ENCODE measurements around the gene PMPCB.
"Not testable (repeated sequence)": the region's sequence is repeated elsewhere in the genome, so short reads cannot be mapped to it uniquely, and the experiment has no call there.

PMPCB gene, protein sequence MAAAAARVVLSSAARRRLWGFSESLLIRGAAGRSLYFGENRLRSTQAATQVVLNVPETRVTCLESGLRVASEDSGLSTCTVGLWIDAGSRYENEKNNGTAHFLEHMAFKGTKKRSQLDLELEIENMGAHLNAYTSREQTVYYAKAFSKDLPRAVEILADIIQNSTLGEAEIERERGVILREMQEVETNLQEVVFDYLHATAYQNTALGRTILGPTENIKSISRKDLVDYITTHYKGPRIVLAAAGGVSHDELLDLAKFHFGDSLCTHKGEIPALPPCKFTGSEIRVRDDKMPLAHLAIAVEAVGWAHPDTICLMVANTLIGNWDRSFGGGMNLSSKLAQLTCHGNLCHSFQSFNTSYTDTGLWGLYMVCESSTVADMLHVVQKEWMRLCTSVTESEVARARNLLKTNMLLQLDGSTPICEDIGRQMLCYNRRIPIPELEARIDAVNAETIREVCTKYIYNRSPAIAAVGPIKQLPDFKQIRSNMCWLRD
- total RNA-seq, result 117 to 142 reads per million in 2 experiments

GRCh38 chr7:103296901-103297836 is at the start of gene PMPCB:
PMPCB (plus strand) TSS chr7:103297435; CDS start chr7:103297460, 25 bp downstream.
- DNase-seq (ENCODE audit: low read depth), result peak; percentile 94

DNA sequence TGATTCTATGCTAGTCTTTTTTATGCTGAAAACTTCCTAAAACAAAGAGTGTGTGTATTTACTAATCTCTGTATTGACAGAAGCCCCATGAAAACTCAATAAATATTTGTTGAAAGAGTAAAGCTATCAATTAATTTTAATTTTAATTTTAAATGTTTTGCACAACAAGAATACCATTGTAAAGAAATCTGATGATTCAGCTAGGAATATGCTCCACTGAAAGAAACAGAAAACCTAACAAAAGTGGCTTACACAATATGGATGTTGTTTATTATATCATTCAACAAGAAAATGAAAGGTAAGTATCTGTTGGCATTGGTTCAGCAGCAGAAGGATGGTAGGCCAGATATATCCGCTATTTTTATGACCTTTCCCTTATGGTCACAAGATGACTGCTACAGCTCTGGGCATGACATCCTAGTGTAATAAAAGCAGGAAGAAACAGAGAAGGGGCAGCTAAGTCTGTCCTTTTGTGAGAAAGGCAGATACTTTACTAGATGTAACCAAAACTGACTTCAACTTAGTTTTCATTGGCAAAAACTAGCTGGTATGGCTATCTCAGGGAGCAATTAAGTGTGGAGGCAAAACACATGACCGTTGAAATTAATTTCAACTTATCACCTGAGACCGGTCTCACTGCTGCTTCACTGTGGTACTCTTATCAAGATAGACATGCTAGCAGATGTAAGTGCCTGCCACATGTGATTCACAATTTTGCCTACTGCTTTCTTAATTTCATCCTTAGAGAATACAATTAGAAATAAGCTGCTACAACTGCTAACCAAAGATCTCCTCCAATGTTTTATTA is 43.3 kb upstream of the PMPCB start:
- not testable (repeated sequence) for DNase-seq (ENCODE audit: low read depth)

DNA sequence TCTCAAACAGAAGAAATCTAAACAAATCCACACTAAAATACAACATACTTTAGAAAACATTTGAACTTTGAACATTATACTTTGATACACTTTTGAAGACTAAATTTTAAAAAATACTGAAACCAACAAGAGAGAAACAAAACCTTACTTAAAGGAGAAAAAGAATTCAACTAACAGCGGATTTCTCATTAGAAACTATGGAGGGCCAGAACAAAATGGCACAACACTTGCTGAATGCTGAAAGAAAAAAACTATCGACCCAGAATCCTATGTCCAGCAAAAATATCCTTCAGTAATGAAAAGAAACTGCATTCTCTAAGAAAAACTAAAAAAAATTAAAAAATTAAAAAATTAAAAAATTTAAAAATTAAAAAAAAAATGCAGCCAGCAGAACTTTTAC is 33.2 kb upstream of the PMPCB start:
- DNase-seq (ENCODE audit: low read depth), result not testable (repeated sequence)

- not testable (repeated sequence) for DNase-seq (ENCODE audit: low read depth)
Observed at GRCh38 chr7:103266229-103266628, 31.0 kb upstream of the PMPCB start.

- DNase-seq (ENCODE audit: low read depth), result not testable (repeated sequence)
Observed at GRCh38 chr7:103273374-103273773, 23.9 kb upstream of the PMPCB start.

DNA sequence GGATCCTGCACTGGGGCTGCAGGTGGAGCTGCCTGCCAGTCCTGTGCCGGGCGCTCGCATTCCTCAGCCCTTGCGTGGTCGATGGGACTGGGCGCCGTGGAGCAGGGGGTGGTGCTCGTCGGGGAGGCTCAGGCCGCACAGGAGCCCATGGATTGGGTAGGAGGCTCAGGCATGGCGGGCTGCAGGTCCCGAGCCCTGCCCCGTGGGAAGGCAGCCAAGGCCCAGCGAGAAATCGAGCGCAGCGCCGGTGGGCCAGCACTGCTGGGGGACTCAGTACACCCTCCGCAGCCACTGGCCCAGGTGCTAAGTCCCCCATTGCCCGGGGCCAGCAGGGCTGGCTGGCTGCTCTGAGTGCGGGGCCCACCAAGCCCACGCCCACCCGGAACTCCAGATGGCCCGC is 22.4 kb upstream of the PMPCB start:
- DNase-seq (ENCODE audit: low read depth), result not testable (repeated sequence)

DNA sequence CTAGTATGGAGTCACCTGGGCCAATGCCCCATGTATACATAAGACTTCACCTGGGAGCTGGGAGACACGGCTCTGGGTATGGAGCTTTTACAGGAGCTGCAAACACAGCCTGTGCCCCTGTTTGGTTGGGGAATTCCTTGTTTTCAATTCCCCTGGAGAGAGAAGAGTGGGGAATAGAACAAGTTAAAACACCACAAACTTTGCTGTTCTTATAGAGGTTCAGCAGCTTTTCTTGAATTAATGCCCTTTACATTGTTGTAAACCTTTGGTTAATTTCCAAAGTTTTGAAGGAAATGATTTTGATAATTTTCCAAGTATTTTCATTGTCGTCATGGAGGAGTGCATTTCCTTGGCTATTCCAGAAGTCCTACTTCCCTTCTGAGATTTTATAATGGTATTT is 19.0 kb upstream of the PMPCB start:
- not testable (repeated sequence) for DNase-seq (ENCODE audit: low read depth)

DNA sequence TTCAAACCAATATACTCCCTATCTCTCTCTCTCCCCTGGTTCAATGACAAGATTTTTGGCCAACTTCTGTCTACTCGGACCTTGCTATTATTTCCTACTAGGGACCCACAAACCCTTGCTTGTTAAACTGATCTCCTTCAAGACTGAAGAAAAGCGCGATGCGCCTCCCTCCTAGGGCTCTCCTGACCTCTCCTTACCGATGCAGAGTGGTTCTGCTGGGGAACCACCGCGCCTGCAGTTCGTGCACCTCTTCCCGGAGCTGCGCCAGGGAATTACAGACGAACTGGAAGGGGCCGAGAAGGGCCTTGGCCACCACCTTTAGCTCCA is 17.6 kb upstream of the PMPCB start:
- not testable (repeated sequence) for DNase-seq (ENCODE audit: low read depth)

- DNase-seq (ENCODE audit: low read depth), result peak; percentile 88
Observed at GRCh38 chr7:103279963-103280802, 17.1 kb upstream of the PMPCB start.

GRCh38 chr7:103280803-103281155 is 16.5 kb upstream of the PMPCB start:
- DNase-seq (ENCODE audit: low read depth), result not testable (repeated sequence)

GRCh38 chr7:103282802-103283427 is 14.3 kb upstream of the PMPCB start:
- DNase-seq (ENCODE audit: low read depth), result not testable (repeated sequence)

- no peak for DNase-seq (ENCODE audit: low read depth)
Observed at GRCh38 chr7:103292122-103292521, 5.1 kb upstream of the PMPCB start.

DNA sequence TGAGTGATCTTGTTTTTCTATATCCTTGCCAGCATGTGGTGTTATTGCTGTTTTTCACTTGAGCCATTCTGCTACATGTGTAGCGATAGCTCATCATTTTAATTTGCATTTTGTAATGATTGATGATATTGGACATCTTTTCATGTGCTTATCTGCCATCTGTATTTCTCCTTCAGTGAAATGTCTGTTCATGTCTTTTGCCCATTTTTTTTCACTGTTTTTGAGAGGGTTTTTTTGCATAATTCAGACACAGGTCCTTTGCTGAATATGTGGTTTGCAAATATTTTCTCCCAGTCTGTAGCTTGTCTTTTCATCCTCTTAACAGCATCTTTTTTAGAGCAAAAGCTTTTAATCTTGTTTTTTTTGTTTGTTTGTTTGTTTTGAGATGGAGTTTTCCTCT is 3.7 kb upstream of the PMPCB start:
- no peak for DNase-seq (ENCODE audit: low read depth)

DNA sequence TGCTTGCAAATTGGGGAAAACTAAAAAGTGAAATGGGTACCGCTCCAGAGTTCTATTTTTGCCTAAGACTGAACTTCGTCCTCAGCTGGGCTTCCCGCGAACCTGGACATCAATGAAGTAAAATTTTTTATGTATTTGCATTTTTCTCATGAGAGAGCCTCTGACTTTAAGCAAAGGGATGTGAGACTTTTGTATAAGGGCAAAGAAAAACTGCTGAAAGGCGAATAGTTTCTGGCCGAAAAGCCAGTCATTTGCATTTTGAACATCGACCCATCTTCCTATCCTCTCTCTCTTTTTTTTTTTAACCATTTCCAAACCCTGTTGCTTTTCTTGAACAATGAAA is 573 bp downstream of the PMPCB start:
- DNase-seq (ENCODE audit: low read depth), result no peak

DNA sequence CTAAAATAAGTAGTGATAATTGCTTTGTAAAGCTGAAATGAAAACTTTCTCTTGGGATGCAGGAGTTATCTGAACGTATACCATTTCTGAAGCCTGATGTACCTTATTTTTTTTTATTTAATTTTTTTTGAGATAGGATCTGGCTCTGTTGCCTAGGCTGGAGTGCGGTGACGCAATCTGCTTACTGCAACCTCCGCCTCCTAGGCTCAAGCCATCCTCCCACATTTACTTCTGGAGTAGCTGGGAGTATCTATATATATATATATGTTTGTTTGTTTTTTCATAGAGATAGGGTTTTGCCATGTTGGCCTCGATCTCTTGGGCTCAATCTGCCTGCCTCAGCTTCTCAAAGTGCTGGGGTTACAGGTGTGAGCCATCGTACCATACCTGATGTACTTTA is 2.4 kb downstream of the PMPCB start:
- no peak for DNase-seq (ENCODE audit: low read depth)

DNA sequence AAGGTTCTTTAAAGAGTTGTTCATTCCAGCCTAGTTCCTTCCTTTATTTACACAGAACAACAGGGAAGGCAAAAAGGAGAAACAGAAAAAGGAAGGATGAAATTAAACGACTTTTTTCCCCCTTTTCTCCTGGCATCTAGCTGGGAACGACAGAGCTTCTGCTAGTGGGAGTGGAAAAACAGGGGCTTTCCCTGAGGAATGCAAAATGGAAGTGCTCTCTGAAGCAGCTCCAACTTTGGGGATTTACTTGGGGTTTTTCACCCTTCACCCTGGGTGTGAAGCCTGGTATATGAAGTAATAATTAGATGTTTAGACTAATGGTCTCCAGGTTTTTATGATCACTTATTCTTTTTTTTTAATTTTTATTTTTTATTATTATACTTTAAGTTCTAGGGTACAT is 4.2 kb downstream of the PMPCB start:
- no peak for DNase-seq (ENCODE audit: low read depth)

GRCh38 chr7:103307503-103308231 is 10.4 kb downstream of the PMPCB start:
- no peak for DNase-seq (ENCODE audit: low read depth)

DNA sequence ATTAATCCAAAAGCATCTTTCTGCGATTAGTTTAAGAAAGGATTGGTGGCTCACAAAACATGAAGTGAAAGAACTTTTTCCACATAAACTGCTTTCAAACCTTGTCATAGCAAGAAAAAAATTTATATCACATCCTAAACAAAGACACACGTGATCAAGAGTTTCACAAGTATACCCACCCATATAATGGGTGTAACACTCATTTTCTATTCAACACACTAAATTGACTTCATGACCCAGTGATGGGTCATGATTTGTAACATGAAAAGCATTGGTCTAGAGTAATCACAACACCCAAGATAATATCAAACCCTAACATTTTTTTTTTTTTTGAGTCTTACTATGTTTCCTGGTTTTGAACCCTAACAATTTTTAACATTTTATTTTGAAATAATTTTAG is 17.6 kb downstream of the PMPCB start:
- no peak for DNase-seq (ENCODE audit: low read depth)

DNA sequence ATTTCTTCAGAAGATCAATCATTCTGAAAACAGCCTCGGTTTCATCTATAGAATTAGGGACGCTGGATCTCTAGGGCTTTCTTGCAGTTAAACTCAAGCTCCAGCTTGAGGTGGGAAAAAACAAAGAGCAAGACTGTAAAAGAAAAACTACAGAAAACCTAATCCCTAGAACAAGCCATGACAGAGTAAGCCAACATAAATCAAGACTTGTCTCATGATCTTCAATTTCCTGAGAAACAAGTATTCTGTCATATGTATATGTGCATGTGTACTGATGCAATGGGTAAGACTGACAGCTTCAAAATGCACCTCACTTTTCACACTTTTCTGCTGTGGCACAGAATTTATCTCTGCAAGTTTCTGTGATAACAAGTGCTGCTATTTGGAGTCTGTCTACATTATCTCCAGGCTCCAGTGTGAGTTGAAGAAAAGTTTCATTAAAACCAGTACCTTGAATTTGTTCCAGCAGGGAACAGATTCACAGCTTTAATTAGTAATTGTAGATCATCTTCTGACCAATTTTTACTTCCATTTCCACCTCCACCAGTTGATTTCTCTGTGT is 19.2 kb downstream of the PMPCB start:
- no peak for DNase-seq (ENCODE audit: low read depth)

DNA sequence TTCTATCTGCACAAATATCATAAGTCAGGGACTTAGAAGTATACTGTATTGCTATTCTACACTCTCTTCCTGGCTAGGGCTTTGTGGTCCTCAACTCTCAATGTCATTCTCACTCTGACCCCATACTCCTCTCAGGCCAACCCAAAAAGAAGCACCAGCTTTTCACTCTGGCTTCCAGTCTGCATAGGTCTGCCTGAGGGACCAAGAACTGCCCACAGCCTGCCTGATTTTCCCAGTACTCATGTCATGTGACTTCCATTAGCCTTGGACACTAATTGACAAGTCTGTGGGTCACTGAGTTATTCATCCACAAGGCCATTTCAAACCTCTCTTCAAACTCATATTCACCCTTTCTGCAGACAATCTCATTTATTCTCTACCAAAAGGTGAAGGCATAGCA is 19.8 kb downstream of the PMPCB start:
- DNase-seq (ENCODE audit: low read depth), result no peak

Measured in T follicular helper cell (primary cell).